CD14-positive monocyte (primary cell): ENCODE results near the gene PTPRN2. TPM values are rescaled to one million over a fixed set of nuclear protein-coding genes. Genes with fewer than 3 reads are reported as not detected.

ENCODE experiments used
- DNase-seq, 3 donors: peaks; one replicate each; pipeline ENCODE4 v3.0.0-alpha.2; 2011 to 2022
- H2AFZ ChIP-seq: 2 replicates; pipeline ENCODE4 v1.6.0; 2012; ENCODE audit warnings: mild to moderate bottlenecking, low read depth, low read length, inconsistent platforms; ENCODE audit not compliant: insufficient read depth, poor library complexity, severe bottlenecking
- H3K27ac ChIP-seq, 2 donors: 1 replicate in 1 of 2; 2 replicates in 1 of 2; pipeline ENCODE4 v1.5.1; 2012 to 2013; ENCODE audit warnings: low read length in 2 of 2, control low read depth in 1 of 2, inconsistent platforms in 1 of 2, low read depth in 1 of 2, mild to moderate bottlenecking in 1 of 2
- H3K27me3 ChIP-seq, 2 donors: one replicate each; pipeline versions ENCODE4 v1.6.0 to v1.6.1; 2011 to 2013; ENCODE audit warnings: low read length in 2 of 2; ENCODE audit not compliant: control insufficient read depth in 2 of 2, insufficient read depth in 2 of 2
- H3K36me3 ChIP-seq, 2 donors: replicated peaks in 1 of 2; 1 replicate in 1 of 2; 2 replicates in 1 of 2; pipeline versions ENCODE4 v1.5.1 to v1.6.1; 2012 to 2013; ENCODE audit warnings: low read length in 2 of 2, control low read depth in 1 of 2, inconsistent platforms in 1 of 2, mild to moderate bottlenecking in 1 of 2; ENCODE audit not compliant: insufficient read depth in 2 of 2, control insufficient read depth in 1 of 2
- H3K4me1 ChIP-seq, 2 donors: 1 replicate in 1 of 2; 2 replicates in 1 of 2; pipeline versions ENCODE4 v1.5.1 to v1.6.1; 2012 to 2013; ENCODE audit warnings: low read length in 2 of 2, control low read depth in 1 of 2, inconsistent platforms in 1 of 2, mild to moderate bottlenecking in 1 of 2, moderate library complexity in 1 of 2; ENCODE audit not compliant: insufficient read depth in 2 of 2, control insufficient read depth in 1 of 2
- H3K4me2 ChIP-seq: replicated peaks from 2 replicates; pipeline ENCODE3; 2012; ENCODE audit warnings: low read length, moderate library complexity, mild to moderate bottlenecking; ENCODE audit not compliant: poor library complexity, severe bottlenecking; ENCODE audit errors: extremely low read depth
- H3K4me3 ChIP-seq, 3 experiments: fragments of 200-600 bp in 1 of 3; sonication (generic) in 1 of 3; replicated peaks in 1 of 3; 1 replicate in 2 of 3; 2 replicates in 1 of 3; pipeline ENCODE4 v1.5.1; 2011 to 2013; ENCODE audit warnings: low read length in 3 of 3, mild to moderate bottlenecking in 3 of 3, control low read depth in 2 of 3, low read depth in 2 of 3, inconsistent platforms in 1 of 3, moderate library complexity in 1 of 3
- H3K79me2 ChIP-seq: 2 replicates; pipeline ENCODE4 v1.6.0; 2012; ENCODE audit warnings: mild to moderate bottlenecking, control low read depth, inconsistent platforms, low read length, moderate library complexity; ENCODE audit not compliant: insufficient read depth
- H3K9ac ChIP-seq: 2 replicates; pipeline ENCODE4 v1.6.0; 2017; ENCODE audit warnings: low read length, mild to moderate bottlenecking; ENCODE audit not compliant: insufficient read depth, poor library complexity, severe bottlenecking
- H3K9me3 ChIP-seq, 2 donors: replicated peaks in 1 of 2; 1 replicate in 1 of 2; 2 replicates in 1 of 2; pipeline versions ENCODE4 v1.5.1 to v1.6.1; 2012 to 2013; ENCODE audit warnings: low read length in 2 of 2, control low read depth in 1 of 2; ENCODE audit not compliant: control insufficient read depth in 1 of 2, insufficient read depth in 1 of 2
- H4K20me1 ChIP-seq: 2 replicates; pipeline ENCODE4 v1.6.0; 2012; ENCODE audit warnings: mild to moderate bottlenecking, low read length, control low read depth, moderate library complexity; ENCODE audit not compliant: insufficient read depth
- H3K27ac Mint-ChIP-seq, 7 donors: one replicate each; pipeline ENCODE4 v1.8.0; 2020; ENCODE audit warnings: mild to moderate bottlenecking in 7 of 7, mixed read lengths in 7 of 7, moderate library complexity in 6 of 7, inconsistent platforms in 2 of 7
- H3K27me3 Mint-ChIP-seq, 3 donors: one replicate each; pipeline ENCODE4 v1.8.0; 2021 to 2022; ENCODE audit warnings: low read depth in 3 of 3, mild to moderate bottlenecking in 3 of 3, mixed read lengths in 3 of 3, moderate library complexity in 3 of 3, inconsistent platforms in 1 of 3
- H3K36me3 Mint-ChIP-seq, 2 donors: one replicate each; pipeline ENCODE4 v1.8.0; 2020; ENCODE audit warnings: mixed read lengths in 2 of 2, inconsistent platforms in 1 of 2, mild to moderate bottlenecking in 1 of 2
- H3K4me1 Mint-ChIP-seq: one replicate; pipeline ENCODE4 v1.8.0; 2020; ENCODE audit warnings: mild to moderate bottlenecking, mixed read lengths
- H3K4me3 Mint-ChIP-seq, 2 donors: one replicate each; pipeline ENCODE4 v1.8.0; 2020; ENCODE audit warnings: mild to moderate bottlenecking in 2 of 2, mixed read lengths in 2 of 2, moderate library complexity in 1 of 2
- H3K9me3 Mint-ChIP-seq, 7 donors: one replicate each; pipeline ENCODE4 v1.8.0; 2020 to 2022; ENCODE audit warnings: mixed read lengths in 7 of 7, mild to moderate bottlenecking in 6 of 7, moderate library complexity in 6 of 7, inconsistent platforms in 2 of 7
- CTCF ChIP-seq: fragments of 200-600 bp; IDR thresholded peaks from one replicate; pipeline ENCODE4 v1.8.0; 2022; ENCODE audit warnings: antibody characterized with exemption, mild to moderate bottlenecking
- WGBS: methylation state at CpG from one replicate; pipeline ENCODE4 v1.1.5; 2013; ENCODE audit warnings: missing lambda C conversion rate; ENCODE audit not compliant: insufficient coverage; 5-methylcytosine and 5-hydroxymethylcytosine counted together
- intact Hi-C, 2 donors: fragments of 100-400 bp; cut with micrococcal nuclease; formaldehyde crosslinking; loops; one replicate each; pipeline versions ENCODE4 v1.15.0 to v1.15.1; 2023
- polyA plus RNA-seq, 3 donors: library from polyadenylated mRNA; depleted of rRNA in 1 of 3; unstranded in 2 of 3; stranded (reverse) in 1 of 3; fragments of 300-500 nt in 2 of 3; fragments of >200 nt in 1 of 3; fragmentation: Illumina TruSeq in 2 of 3; gene quantifications; 1 replicate in 2 of 3; 2 replicates in 1 of 3; pipeline ENCODE4 v1.2.3, GENCODE V29; 2012 to 2021

PTPRN2 gene
- polyA plus RNA-seq, 3 donors = 0.25 to 1.4 (median 0.97) TPM

- Mint-ChIP-seq H3K4me1 (no peaks in the 10 kb centered on the region), H3K27me3 (peaks cover 0 to 5% (median 1%) of the 10 kb centered on the region in 3 donors), H3K27ac (no peak overlapping the region), H3K4me3 (no peak overlapping the region), H3K36me3 (no peaks in the 10 kb centered on the region), H3K9me3 (peaks cover 4 to 19% (median 11%) of the 10 kb centered on the region in 7 donors)
- 94% methylated on average over 8 of the region's 18 CpGs for WGBS
- no peaks in the 10 kb centered on the region for H4K20me1 ChIP-seq
- no peak overlapping the region for H2AFZ ChIP-seq
- no peak for TF ChIP-seq CTCF
- no peak overlapping the region for H3K4me3 ChIP-seq
- no peaks in the 10 kb centered on the region for H3K79me2 ChIP-seq
- H3K27me3 ChIP-seq = no peaks in the 10 kb centered on the region
- no peak for DNase-seq
- H3K4me1 ChIP-seq = no peaks in the 10 kb centered on the region
- no peak overlapping the region for H3K4me2 ChIP-seq
- H3K9me3 ChIP-seq = peaks cover 0 to 5% of the 10 kb centered on the region in 2 donors
- H3K27ac ChIP-seq = no peak overlapping the region
- H3K9ac ChIP-seq = no peak overlapping the region
- intact Hi-C loops = no loop called here
- H3K36me3 ChIP-seq = no peaks in the 10 kb centered on the region
Observed at GRCh38 chr7:158072991-158073730, 514.5 kb downstream of the PTPRN2 start.

GRCh38 chr7:158070222-158070920, 517.3 kb downstream of the PTPRN2 start:
- Histone ChIP-seq H3K36me3 (no peaks in the 10 kb centered on the region), H3K79me2 (no peaks in the 10 kb centered on the region), H3K4me1 (no peaks in the 10 kb centered on the region), H3K9ac (no peak overlapping the region), H2AFZ (no peak overlapping the region), H3K9me3 (peaks cover 0 to 5% of the 10 kb centered on the region in 2 donors), H3K4me2 (no peak overlapping the region), H3K27me3 (no peaks in the 10 kb centered on the region), H3K27ac (no peak overlapping the region), H4K20me1 (no peaks in the 10 kb centered on the region), H3K4me3 (no peak overlapping the region)
- no peak for TF ChIP-seq CTCF
- H3K4me1 Mint-ChIP-seq = no peaks in the 10 kb centered on the region
- H3K27ac Mint-ChIP-seq = peak overlapping the region in 1 of 7 donors; percentile 70
- no peak for DNase-seq
- 87% methylated on average over 13 of the region's 21 CpGs for WGBS
- no peaks in the 10 kb centered on the region for H3K36me3 Mint-ChIP-seq
- intact Hi-C loops = no loop called here
- peaks cover 0 to 5% (median 1%) of the 10 kb centered on the region in 3 donors for H3K27me3 Mint-ChIP-seq
- no peak overlapping the region for H3K4me3 Mint-ChIP-seq
- H3K9me3 Mint-ChIP-seq = peaks cover 4 to 19% (median 12%) of the 10 kb centered on the region in 7 donors
